Activated naive CD4-positive, alpha-beta T cell treated with anti-CD3 and anti-CD28 coated beads, Interleukin-2, amount 50 U/mL, for 24 hours (primary cell): Measurements from ENCODE around the gene IL10RB.
"Not testable (repeated sequence)": the region's sequence is repeated elsewhere in the genome, so short reads cannot be mapped to it uniquely, and the experiment has no call there.

Experiments used
- H3K27ac Mint-ChIP-seq: one replicate; pipeline ENCODE4 v1.8.0; 2021; ENCODE audit warnings: mild to moderate bottlenecking, mixed read lengths
- H3K27me3 Mint-ChIP-seq: one replicate; pipeline ENCODE4 v1.8.0; 2021; ENCODE audit warnings: mixed read lengths
- H3K36me3 Mint-ChIP-seq: one replicate; pipeline ENCODE4 v1.8.0; 2021; ENCODE audit warnings: mixed read lengths
- H3K4me1 Mint-ChIP-seq: one replicate; pipeline ENCODE4 v1.8.0; 2021; ENCODE audit warnings: mixed read lengths
- H3K4me3 Mint-ChIP-seq: one replicate; pipeline ENCODE4 v1.8.0; 2021; ENCODE audit warnings: mild to moderate bottlenecking, mixed read lengths
- H3K9me3 Mint-ChIP-seq: one replicate; pipeline ENCODE4 v1.8.0; 2021; ENCODE audit warnings: mixed read lengths

IL10RB gene

DNA sequence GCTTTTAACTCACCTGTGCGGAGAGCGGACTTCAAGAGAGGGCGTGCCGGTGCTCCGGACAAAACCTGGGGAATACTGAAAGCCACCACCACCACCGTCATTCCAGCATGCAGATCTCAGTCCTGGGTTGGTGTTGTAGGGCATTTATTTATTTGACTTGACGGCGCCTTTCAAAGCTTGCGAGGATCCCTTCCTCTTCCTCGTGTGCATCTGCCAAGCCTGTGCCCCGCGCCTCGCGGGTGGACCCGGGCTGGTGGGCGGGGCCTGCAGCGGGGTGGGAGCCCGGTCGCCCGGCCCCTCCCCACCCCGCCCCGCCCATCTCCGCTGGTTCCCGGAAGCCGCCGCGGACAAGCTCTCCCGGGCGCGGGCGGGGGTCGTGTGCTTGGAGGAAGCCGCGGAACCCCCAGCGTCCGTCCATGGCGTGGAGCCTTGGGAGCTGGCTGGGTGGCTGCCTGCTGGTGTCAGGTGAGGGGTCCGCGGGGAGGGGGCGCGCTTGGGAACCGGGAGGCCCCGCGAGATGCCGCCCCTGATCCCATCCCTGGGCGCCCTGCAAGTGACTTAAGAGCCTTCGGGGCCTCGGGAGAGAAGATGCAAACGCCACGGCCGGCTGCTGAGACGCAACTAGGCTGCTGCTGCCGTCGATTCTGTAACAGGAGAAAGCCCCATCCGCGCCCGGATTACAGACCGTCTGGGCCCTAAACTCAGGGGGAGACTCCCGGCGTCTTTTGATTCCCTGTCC, at the start of gene IL10RB:
Gene IL10RB, plus strand, starts transcription at position 318 of the 739 bp plus-strand sequence. Its CDS starts 99 bp downstream, at position 417.
- Mint-ChIP-seq H3K36me3 (peaks cover 18% of the 10 kb centered on the region), H3K27me3 (no peaks in the 10 kb centered on the region), H3K4me1 (peaks cover 54% of the 10 kb centered on the region), H3K4me3 (peak within 1 kb of the TSS; percentile 98), H3K9me3 (no peaks in the 10 kb centered on the region), H3K27ac (peak within 1 kb of the TSS; percentile 97)

DNA sequence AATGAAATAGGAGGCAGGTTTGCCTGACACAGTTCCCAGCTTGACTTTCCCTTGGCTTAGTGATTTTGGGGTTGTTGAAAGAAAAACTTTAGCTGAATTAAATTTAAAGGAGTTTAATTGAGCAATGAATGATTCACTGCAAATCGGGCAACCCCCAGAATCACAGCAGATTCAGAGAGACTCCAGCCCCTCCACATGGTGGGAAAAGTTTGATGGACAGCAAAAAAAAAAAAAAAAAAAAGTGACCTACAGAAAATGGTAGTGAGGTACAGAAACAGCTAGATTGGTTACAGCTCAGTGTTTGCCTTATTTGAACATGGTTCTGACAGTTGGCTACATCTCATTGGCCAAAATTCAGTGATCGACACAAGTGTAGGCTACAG, 49.0 kb upstream of the IL10RB start:
- H3K27me3 Mint-ChIP-seq: no peaks in the 10 kb centered on the region
- peaks cover 6% of the 10 kb centered on the region for H3K36me3 Mint-ChIP-seq
- no peak overlapping the region for H3K4me3 Mint-ChIP-seq
- H3K27ac Mint-ChIP-seq: peak overlapping the region; percentile 6
- H3K4me1 Mint-ChIP-seq: peaks cover 88% of the 10 kb centered on the region
- peaks cover 24% of the 10 kb centered on the region for H3K9me3 Mint-ChIP-seq

DNA sequence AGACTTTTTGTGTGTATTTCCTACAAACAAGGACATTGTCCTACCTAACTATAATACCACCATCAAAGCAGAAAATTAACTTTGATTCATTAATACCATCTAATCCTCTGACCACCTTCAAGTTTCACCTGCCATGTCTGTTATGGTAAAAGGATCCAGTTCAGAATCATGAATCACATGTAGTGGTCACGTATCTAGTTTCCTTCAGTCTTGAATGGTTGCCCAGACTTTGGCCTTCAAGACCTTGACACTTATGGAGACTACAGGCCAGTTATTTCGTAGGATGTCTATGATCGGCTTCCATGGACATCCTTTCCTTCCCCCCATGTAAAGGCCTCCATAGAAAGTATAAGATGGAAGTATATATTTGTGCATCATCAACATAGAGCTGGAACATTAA, 46.9 kb upstream of the IL10RB start:
- Mint-ChIP-seq H3K9me3 (peaks cover 29% of the 10 kb centered on the region), H3K36me3 (peaks cover 7% of the 10 kb centered on the region), H3K4me1 (peaks cover 66% of the 10 kb centered on the region), H3K27me3 (no peaks in the 10 kb centered on the region), H3K4me3 (no peak overlapping the region), H3K27ac (peak overlapping the region; percentile 1)

DNA sequence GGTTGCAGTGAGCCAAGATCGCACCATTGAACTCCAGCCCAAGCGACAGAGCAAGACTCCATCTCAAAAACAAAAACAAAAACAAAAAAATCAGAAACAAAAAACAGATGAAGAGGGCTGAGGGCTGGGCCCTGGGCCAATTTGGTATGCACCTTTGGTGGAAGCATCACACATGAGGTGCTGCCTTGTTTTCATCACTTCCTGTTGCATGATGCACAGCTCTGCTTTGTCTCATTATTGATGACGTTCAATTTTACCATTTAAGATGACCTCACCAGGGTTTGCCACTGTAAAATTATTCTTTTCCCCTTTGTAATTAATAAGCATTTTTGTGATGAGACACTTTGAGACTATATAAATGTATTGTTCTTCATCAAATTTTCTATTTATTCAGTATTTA, 46.2 kb upstream of the IL10RB start:
- Mint-ChIP-seq H3K36me3 (peaks cover 6% of the 10 kb centered on the region), H3K27me3 (no peaks in the 10 kb centered on the region), H3K27ac (peak overlapping the region; percentile 8), H3K4me3 (no peak overlapping the region), H3K9me3 (peaks cover 29% of the 10 kb centered on the region), H3K4me1 (peaks cover 59% of the 10 kb centered on the region)

DNA sequence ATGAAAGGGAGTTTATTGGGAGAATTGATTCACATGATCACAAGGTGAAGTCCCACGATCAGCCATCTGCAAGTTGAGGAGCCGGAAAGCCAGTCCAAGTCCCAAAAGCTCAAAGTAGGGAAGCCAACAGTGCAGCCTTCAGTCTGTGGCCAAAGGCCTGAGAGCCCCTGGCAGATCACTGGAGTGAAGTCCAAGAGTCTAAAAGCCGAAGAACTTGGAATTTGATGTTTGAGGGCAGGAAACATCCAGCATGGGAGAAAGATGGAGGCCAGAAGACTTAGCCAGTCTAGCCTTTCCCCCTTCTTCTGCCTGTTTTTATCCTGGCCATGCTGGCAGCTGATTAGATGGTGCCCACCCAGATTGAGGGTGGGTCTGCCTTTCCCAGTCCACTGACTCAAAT, 40.8 kb upstream of the IL10RB start:
- H3K27ac Mint-ChIP-seq, H3K27me3 Mint-ChIP-seq, H3K4me3 Mint-ChIP-seq, H3K36me3 Mint-ChIP-seq: not testable (repeated sequence)
- Mint-ChIP-seq H3K4me1 (peaks cover 30% of the 10 kb centered on the region), H3K9me3 (peaks cover 19% of the 10 kb centered on the region)

DNA sequence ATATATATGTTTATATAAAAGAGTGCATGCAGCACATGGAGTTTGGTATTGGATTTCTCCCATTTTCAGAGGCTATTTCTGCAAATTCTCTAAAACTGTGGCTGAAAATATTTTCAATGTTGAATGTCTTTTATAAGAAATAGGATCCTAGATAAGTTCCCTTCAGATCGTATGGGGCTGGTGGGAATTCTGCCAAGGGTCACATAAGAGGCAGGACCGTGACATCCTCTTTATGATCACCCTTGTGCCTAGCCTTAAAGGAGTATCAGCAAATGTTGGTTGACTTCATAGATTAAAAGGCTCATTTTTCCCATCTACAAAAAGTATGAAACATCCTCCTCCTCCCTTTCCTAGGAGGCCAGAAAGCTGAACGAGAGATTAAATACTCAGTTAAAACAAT, 37.7 kb upstream of the IL10RB start:
- Mint-ChIP-seq H3K4me3 (peak overlapping the region; percentile 30), H3K4me1 (peaks cover 47% of the 10 kb centered on the region), H3K36me3 (peaks cover 9% of the 10 kb centered on the region), H3K9me3 (no peaks in the 10 kb centered on the region), H3K27me3 (no peaks in the 10 kb centered on the region), H3K27ac (no peak overlapping the region)

DNA sequence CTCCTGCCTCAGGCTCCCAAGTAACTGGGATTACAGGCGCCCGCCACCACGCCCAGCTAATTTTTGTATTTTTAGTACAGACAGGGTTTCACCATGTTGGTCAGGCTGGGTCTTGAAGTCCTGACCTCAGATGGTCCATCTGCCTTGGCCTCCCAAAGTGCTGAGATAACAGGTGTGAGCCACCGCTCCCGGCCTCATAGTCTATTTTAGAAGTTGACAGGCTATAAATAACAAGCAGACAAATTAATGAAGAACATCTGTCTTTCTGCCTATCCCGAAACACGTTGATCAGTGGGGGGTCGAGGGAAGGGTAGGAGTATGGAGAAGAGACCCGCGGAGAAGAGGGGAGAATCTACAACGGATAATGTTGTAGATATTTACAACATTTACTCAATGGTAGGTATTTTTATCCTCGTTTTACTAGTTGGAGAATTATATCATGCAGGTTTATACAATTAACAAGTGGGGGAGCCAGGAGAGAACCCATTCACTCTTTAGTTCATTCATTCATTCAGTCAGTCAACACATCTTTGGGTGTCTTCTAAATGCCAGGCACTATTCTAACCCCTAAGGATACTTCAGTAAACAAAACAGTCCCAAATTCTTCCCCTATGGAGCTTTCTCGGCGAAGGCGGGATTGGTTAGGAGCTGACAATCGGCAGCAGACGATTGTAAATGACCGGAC, 36.9 kb upstream of the IL10RB start:
- Mint-ChIP-seq H3K9me3 (no peaks in the 10 kb centered on the region), H3K4me1 (peaks cover 55% of the 10 kb centered on the region), H3K4me3 (peak overlapping the region; percentile 95), H3K27me3 (no peaks in the 10 kb centered on the region), H3K27ac (peak overlapping the region; percentile 85), H3K36me3 (peaks cover 9% of the 10 kb centered on the region)

DNA sequence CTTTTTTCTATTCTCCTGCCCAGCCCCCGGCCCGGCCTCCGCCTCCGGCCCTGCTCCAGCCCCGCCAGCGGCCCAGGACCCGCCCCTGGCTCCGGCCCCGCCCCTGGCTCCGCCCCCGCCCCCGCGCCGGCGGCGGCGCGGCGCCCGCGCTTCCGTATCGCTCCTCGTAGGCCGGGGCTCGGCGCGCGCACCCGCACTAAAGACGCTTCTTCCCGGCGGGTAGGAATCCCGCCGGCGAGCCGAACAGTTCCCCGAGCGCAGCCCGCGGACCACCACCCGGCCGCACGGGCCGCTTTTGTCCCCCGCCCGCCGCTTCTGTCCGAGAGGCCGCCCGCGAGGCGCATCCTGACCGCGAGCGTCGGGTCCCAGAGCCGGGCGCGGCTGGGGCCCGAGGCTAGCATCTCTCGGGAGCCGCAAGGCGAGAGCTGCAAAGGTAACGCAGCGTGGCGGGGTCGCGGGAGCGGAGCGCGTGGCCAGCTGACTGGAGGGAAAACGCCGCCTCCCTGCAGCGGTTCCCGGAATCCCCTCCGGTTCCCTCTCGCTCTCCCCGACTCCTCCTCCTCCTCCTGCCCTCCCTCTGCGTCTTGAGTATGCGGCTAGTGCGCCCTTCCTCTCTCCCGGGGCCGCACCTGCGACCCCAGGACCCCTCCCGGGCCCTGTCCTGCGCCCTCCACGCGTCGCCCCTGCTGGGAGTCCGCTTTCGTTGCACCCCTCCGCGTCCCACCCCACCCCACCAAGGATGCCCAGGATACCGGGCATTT, 36.2 kb upstream of the IL10RB start, which contains the start of gene IFNAR2:
Gene IFNAR2, plus strand, starts transcription at position 155 of the 761 bp plus-strand sequence. CDS start 11,985 bp downstream, outside the sequence.
- Mint-ChIP-seq H3K4me1 (peaks cover 62% of the 10 kb centered on the region), H3K9me3 (no peaks in the 10 kb centered on the region), H3K27ac (peak within 1 kb of the TSS; percentile 95), H3K27me3 (no peaks in the 10 kb centered on the region), H3K36me3 (peaks cover 14% of the 10 kb centered on the region), H3K4me3 (peak within 1 kb of the TSS; percentile 95)

DNA sequence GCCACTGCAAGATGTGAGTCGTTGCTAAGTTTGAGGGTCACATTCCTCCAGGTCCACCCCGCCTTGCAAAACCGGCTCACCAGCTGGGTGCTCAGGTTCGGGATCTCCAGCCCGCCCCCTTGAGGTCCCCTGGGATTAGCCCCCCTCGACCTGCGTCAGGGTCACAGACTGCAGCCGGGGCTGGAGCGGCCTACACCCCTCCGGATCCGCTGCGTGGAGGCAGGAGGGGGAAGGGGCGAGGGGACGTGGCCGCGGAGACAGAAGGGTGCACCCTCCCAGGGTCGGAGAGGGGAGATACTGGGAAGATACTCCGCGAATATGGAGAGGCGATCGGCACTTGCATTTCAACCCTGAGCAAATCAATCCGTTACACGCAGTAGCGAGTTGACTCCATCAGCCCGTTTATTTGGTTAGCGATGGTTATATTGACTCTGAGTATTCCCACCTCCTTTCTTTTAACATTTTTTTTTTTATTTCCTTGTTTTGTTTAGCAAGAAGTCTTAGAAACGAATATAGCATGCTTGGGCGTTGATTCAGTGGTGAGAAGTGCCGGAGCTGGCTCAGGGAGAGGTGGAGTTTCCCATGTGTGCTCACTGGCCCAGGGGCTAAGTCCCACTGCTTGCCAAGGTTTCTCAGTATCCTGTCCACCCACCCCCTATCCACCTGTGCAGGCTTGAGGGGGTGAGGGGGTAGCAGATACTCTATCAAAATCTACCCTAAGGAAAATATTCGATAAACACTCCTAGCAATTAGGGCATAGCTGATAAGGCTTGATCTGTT, 35.4 kb upstream of the IL10RB start:
- Mint-ChIP-seq H3K4me1 (peaks cover 70% of the 10 kb centered on the region), H3K27ac (peak overlapping the region; percentile 95), H3K36me3 (peaks cover 14% of the 10 kb centered on the region), H3K9me3 (no peaks in the 10 kb centered on the region), H3K4me3 (peak overlapping the region; percentile 95), H3K27me3 (no peaks in the 10 kb centered on the region)

DNA sequence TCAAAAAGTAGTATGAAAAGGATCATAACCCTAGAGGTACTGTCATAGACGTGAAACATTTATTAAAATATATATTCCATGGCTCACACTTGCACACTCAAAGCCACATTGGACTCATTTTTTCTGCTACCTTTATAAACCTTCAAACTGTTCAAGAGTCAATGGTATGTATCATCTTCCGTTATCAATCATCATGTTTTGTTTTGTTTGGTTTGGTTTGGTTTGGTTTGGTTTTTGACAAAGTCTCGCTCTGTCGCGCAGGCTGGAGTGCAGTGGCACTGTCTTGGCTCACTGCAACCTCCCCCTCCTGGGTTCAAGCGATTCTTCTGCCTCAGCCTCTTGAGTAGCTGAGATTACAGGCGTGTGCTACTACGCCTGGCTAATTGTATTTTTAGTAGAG, 34.6 kb upstream of the IL10RB start:
- Mint-ChIP-seq H3K4me1 (peaks cover 78% of the 10 kb centered on the region), H3K27ac (peak overlapping the region; percentile 95), H3K27me3 (no peaks in the 10 kb centered on the region), H3K9me3 (no peaks in the 10 kb centered on the region), H3K4me3 (peak overlapping the region; percentile 95), H3K36me3 (peaks cover 16% of the 10 kb centered on the region)

DNA sequence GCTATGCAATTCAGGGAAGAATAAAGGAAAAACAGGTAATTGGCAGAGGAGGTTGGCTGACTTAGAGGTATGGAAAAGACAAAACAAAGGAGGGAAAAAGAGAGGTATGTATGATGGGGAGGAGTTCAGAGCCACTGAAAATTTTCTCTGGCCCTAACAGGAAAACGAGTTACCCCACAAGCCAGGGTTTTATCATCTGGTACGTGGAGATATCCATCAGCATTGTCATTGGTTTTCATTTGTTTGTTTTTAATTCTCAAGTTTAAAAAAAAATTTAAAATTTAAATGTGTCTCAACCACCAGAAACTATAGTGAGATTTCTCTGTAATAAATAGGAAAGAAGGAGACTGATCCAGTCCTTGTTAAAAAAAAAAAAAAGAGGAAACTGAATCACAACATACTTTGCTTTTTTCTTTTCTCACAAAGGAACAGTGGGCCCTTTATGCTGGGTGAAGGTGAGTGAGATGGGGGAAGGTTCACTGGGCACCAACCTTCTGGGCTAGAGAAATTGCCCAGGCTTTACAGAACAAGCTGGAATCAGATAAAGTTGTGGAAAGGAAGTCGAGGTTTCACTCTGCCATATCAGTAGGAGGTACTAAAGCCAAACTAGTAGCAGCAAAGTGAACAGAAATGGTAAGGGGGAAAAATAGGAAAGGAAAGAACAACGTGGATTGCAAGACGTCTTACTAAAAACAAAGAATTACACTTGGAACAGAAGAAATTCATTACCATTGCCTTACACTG, 33.7 kb upstream of the IL10RB start:
- Mint-ChIP-seq H3K9me3 (no peaks in the 10 kb centered on the region), H3K4me3 (peak overlapping the region; percentile 95), H3K36me3 (peaks cover 19% of the 10 kb centered on the region), H3K27ac (peak overlapping the region; percentile 95), H3K4me1 (peaks cover 82% of the 10 kb centered on the region), H3K27me3 (no peaks in the 10 kb centered on the region)

DNA sequence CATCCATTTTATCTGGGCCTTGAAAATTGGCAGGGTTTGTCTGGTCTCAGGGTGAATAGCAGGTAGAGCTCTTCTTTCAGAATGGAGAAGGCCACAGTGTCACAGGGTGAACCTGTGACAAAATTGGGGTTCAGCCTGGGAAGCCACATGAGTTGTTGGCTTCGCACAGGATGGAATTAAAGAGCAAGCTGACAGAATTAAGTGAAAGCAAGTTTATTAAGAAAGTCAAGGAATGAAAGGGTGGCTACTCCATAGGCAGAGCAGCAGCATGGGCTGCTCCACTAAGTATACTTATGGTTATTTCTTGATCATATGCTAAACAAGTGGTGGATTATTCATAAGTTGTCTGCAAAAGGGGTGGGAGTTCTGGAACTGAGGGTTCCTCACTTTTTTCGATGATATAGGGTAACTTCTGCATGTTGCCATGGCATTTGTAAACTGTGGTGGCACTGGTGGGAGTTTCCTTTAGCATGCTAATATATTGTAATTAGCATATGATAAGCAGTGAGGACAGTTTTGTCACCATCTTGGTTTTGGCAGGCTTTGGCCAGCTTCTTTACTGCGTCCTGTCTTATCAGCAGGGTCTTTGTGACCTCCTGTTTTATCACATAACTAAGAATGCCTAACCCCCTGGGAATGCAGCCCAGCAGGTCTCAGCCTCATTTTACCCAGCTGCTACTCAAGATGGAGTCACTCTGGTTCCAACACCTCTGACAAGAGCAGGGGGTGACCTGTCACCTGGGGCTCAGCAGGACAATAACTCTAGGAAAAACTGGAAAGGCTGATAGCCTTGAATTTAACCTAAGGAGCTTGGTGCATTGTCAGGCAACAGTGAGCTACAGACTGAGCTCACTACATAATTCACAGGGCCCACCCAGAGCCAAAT, 31.3 kb upstream of the IL10RB start:
- Mint-ChIP-seq H3K4me1 (peaks cover 87% of the 10 kb centered on the region), H3K27ac (peak overlapping the region; percentile 94), H3K4me3 (peak overlapping the region; percentile 76), H3K27me3 (no peaks in the 10 kb centered on the region), H3K36me3 (peaks cover 22% of the 10 kb centered on the region), H3K9me3 (no peaks in the 10 kb centered on the region)

DNA sequence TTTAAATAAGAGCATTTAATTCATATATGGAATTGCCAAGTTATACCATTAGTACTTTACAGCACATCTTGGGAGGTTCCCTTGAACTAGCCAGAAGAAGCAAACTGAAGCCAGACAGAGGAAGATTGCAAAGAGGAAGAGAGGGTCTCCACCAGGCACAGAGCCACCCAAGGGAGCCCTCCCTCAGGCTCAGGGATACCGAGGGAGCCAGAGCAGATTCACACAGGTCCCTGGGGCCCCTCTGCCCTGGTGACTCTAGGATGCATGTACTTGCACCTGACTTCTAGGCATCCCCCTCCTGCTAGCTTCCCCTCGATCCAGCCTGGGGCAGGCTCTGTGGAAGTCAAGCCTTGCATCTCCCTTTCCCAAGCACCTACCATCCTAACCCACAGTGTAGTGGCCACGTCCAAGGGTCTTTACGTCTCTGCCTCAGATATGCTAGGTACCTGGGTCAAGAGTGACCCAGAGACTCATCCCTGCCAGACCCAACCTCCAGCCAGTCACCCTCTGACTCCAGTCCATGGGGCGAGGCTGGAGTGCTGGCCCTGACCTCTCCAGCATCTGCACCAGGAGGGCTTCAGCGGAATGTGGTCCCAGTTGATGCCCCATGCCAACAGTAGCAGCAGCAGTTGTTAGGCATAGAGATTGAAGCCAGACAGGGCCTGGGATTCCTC, 30.0 kb upstream of the IL10RB start:
- Mint-ChIP-seq H3K4me3 (no peak overlapping the region), H3K36me3 (peaks cover 22% of the 10 kb centered on the region), H3K27me3 (no peaks in the 10 kb centered on the region), H3K27ac (peak overlapping the region; percentile 95), H3K4me1 (peaks cover 96% of the 10 kb centered on the region), H3K9me3 (no peaks in the 10 kb centered on the region)
